Activated CD4-positive, alpha-beta T cell treated with anti-CD3 and anti-CD28 coated beads, Interleukin-2, amount 50 U/mL, for 1 hour (primary cell): ENCODE results near the gene LRRC51.

Experiments
- DNase-seq: peaks from one replicate; pipeline ENCODE4 v3.0.0-alpha.2; 2020

Gene LRRC51

GRCh38 chr11:72070491-72070890 is 10.2 kb upstream of the LRRC51 start:
- no peak for DNase-seq

- no peak for DNase-seq
Measured at GRCh38 chr11:72072348-72072747, 8.3 kb upstream of the LRRC51 start.

GRCh38 chr11:72075109-72075508 is 5.5 kb upstream of the LRRC51 start:
- DNase-seq, result no peak

- DNase-seq, result no peak
Measured at GRCh38 chr11:72075756-72076155, 4.9 kb upstream of the LRRC51 start.

- no peak for DNase-seq
Measured at GRCh38 chr11:72078477-72078876, 2.2 kb upstream of the LRRC51 start.

- DNase-seq, result no peak
Measured at GRCh38 chr11:72079819-72080325, 778 bp upstream of the LRRC51 start.

GRCh38 chr11:72081184-72081644 is 564 bp downstream of the LRRC51 start:
- DNase-seq, result no peak

- DNase-seq, result no peak
Measured at GRCh38 chr11:72081821-72082453, 1.3 kb downstream of the LRRC51 start.

- no peak for DNase-seq
Measured at GRCh38 chr11:72083414-72083813, 2.8 kb downstream of the LRRC51 start.

- DNase-seq, result no peak
Measured at GRCh38 chr11:72084076-72084475, 3.4 kb downstream of the LRRC51 start.

GRCh38 chr11:72084965-72085364 is 4.3 kb downstream of the LRRC51 start:
- no peak for DNase-seq

- no peak for DNase-seq
Measured at GRCh38 chr11:72085621-72086351, 5.1 kb downstream of the LRRC51 start.

GRCh38 chr11:72088076-72088808 is 7.6 kb downstream of the LRRC51 start:
- DNase-seq, result no peak

- DNase-seq, result peak; percentile 72
Measured at GRCh38 chr11:72091292-72091691, 10.6 kb downstream of the LRRC51 start.

GRCh38 chr11:72098741-72099140 is 18.1 kb downstream of the LRRC51 start:
- no peak for DNase-seq

- no peak for DNase-seq
Measured at GRCh38 chr11:72100009-72100408, 19.4 kb downstream of the LRRC51 start.

- no peak for DNase-seq
Measured at GRCh38 chr11:72100462-72100861, 19.8 kb downstream of the LRRC51 start.

GRCh38 chr11:72102162-72102561 is 21.5 kb downstream of the LRRC51 start:
- no peak for DNase-seq

- no peak for DNase-seq
Measured at GRCh38 chr11:72102631-72102945, 21.9 kb downstream of the LRRC51 start.

GRCh38 chr11:72102946-72103753 is 22.5 kb downstream of the LRRC51 start, which contains the start of gene LAMTOR1:
TSS of gene LAMTOR1 (minus strand) at chr11:72103297. CDS start at chr11:72103224, 73 bp downstream.
- DNase-seq, result peak; percentile 98

GRCh38 chr11:72103754-72104167 is 23.1 kb downstream of the LRRC51 start:
- DNase-seq, result peak; percentile 11

GRCh38 chr11:72105888-72106287 is 25.2 kb downstream of the LRRC51 start, which contains the start of gene TOMT:
TSS of gene TOMT (plus strand) at chr11:72105924. CDS start at chr11:72105952, 28 bp downstream.
- no peak for DNase-seq
